ENCODE data around the gene TEF. TPM values are rescaled to one million over a fixed set of nuclear protein-coding genes. Genes with fewer than 3 reads are reported as not detected.

TEF gene
- total RNA-seq, 4 donors from 2014 or later: 19.5 to 47.8 (median 36.6) TPM

DNA sequence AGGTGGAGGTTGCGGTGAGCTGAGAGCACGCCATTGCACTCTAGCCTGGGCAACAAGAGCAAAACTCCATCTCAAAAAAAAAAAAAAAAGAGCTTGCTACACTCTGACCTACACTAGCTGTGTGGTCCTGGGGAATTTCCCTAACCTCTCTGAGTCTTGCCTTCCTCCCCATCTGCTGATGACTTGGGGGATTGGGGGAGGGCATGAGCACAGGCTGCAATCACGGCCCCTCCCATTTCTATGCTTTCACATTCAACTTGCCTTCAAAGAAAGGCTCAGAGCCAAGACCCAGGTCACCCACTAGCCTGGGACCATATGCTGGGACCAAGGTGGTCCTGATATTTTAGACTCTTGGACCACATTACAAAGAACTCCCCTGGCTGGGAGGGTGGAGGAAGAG lies 39.8 kb upstream of the TEF start:
- H3K27ac ChIP-seq (replicated peaks in 1 of 4): no peak overlapping the region
- intact Hi-C loops (cut with DNase I): no loop called here
- H3K4me3 ChIP-seq: no peak overlapping the region
- H3K4me1 ChIP-seq: no peaks in the 10 kb centered on the region
- WGBS: 95% methylated on average over 3 of the region's 3 CpGs
- no peaks in the 10 kb centered on the region for H3K9me3 ChIP-seq
- TF ChIP-seq, protein P1, sequence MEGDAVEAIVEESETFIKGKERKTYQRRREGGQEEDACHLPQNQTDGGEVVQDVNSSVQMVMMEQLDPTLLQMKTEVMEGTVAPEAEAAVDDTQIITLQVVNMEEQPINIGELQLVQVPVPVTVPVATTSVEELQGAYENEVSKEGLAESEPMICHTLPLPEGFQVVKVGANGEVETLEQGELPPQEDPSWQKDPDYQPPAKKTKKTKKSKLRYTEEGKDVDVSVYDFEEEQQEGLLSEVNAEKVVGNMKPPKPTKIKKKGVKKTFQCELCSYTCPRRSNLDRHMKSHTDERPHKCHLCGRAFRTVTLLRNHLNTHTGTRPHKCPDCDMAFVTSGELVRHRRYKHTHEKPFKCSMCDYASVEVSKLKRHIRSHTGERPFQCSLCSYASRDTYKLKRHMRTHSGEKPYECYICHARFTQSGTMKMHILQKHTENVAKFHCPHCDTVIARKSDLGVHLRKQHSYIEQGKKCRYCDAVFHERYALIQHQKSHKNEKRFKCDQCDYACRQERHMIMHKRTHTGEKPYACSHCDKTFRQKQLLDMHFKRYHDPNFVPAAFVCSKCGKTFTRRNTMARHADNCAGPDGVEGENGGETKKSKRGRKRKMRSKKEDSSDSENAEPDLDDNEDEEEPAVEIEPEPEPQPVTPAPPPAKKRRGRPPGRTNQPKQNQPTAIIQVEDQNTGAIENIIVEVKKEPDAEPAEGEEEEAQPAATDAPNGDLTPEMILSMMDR (IDR thresholded peaks at IDR 0.05): no peak
- peaks cover 42 to 100% (median 86%) of the 10 kb centered on the region in 4 donors for H3K36me3 ChIP-seq
- DNase-seq (ENCODE audit: extremely low spot score): no peak
- no peaks in the 10 kb centered on the region for H3K27me3 ChIP-seq

- Histone ChIP-seq H3K27me3 (no peaks in the 10 kb centered on the region), H3K36me3 (peaks cover 54 to 100% (median 95%) of the 10 kb centered on the region in 4 donors), H3K4me3 (no peak overlapping the region), H3K9me3 (no peaks in the 10 kb centered on the region), H3K4me1 (peaks cover 0 to 6% (median 0%) of the 10 kb centered on the region in 4 donors), H3K27ac (replicated peaks in 1 of 4) (no peak overlapping the region)
- TF ChIP-seq POLR2AphosphoS5 (IDR thresholded peaks at IDR 0.05): no peak
- TF ChIP-seq, protein P1 (IDR thresholded peaks at IDR 0.05): no peak
- no peak for TF ChIP-seq EP300 (IDR thresholded peaks at IDR 0.05)
- no peak for TF ChIP-seq POLR2A (IDR thresholded peaks at IDR 0.05; ENCODE audit: low read depth)
- intact Hi-C loops (cut with DNase I): no loop called here
- no peak for DNase-seq (ENCODE audit: extremely low spot score)
- 91% methylated on average over 5 of the region's 18 CpGs for WGBS
These were observed 38.4 kb upstream of the TEF start for GRCh38 chr22:41343300-41343699.

GRCh38 chr22:41343717-41344116 lies 38.0 kb upstream of the TEF start:
- Histone ChIP-seq H3K4me3 (no peak overlapping the region), H3K9me3 (no peaks in the 10 kb centered on the region), H3K4me1 (peaks cover 0 to 6% (median 0%) of the 10 kb centered on the region in 4 donors), H3K36me3 (peaks cover 58 to 100% (median 96%) of the 10 kb centered on the region in 4 donors), H3K27ac (replicated peaks in 1 of 4) (no peak overlapping the region), H3K27me3 (no peaks in the 10 kb centered on the region)
- WGBS: 94% methylated on average over 5 of the region's 9 CpGs
- no peak for DNase-seq (ENCODE audit: extremely low spot score)
- intact Hi-C loops (cut with DNase I): no loop called here
- TF ChIP-seq POLR2A (IDR thresholded peaks at IDR 0.05; ENCODE audit: low read depth) (no peak), EP300 (IDR thresholded peaks at IDR 0.05) (no peak), POLR2AphosphoS5 (IDR thresholded peaks at IDR 0.05) (no peak)
- TF ChIP-seq, protein P1 (IDR thresholded peaks at IDR 0.05): no peak

DNA sequence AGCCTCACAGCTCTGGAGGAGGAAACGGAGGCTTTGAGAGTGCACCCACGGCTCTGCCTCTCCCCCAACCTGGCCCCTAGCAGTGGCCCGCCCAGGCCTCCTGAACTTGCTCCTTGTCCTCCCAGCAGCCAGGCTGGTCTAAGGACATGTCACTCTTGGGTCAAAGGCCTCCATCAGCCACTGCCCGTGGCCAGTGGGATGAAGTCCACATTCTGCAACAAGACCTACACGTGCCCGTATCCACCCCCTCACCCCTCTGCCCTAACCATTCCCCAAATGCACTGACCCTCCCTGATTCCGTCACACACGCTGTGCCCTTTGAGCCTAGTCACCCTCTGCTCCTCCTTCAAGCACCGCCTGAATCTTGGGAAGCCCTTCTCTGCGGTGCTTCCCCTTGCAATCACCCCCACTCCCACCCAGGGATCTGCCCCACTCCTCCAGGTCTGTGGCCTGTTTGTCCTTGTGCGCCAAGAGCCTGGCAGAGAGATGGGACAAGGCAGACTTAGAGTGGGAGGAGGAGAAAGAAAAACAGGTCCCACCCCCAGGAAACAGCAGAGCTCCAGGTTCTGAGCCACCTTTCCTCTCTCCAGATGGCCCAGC lies 37.5 kb upstream of the TEF start:
- H3K27ac ChIP-seq (replicated peaks in 1 of 4): no peak overlapping the region
- DNase-seq (ENCODE audit: extremely low spot score): no peak
- intact Hi-C loops (cut with DNase I): no loop called here
- TF ChIP-seq POLR2AphosphoS5 (IDR thresholded peaks at IDR 0.05) (no peak), POLR2A (IDR thresholded peaks at IDR 0.05; ENCODE audit: low read depth) (no peak), EP300 (IDR thresholded peaks at IDR 0.05) (no peak)
- TF ChIP-seq, protein P1 (IDR thresholded peaks at IDR 0.05): no peak
- WGBS: 92% methylated on average over 10 of the region's 11 CpGs
- H3K9me3 ChIP-seq: no peaks in the 10 kb centered on the region
- H3K4me3 ChIP-seq: no peak overlapping the region
- peaks cover 0 to 6% (median 0%) of the 10 kb centered on the region in 4 donors for H3K4me1 ChIP-seq
- H3K27me3 ChIP-seq: no peaks in the 10 kb centered on the region
- peaks cover 64 to 100% (median 97%) of the 10 kb centered on the region in 4 donors for H3K36me3 ChIP-seq

- intact Hi-C loops (cut with DNase I): no loop called here
- WGBS: 96% methylated on average over 17 of the region's 24 CpGs
These were observed 35.9 kb upstream of the TEF start for GRCh38 chr22:41345807-41346335.

More at GRCh38 chr22:41345807-41346335, 35.9 kb upstream of the TEF start:
- DNase-seq (ENCODE audit: extremely low spot score): no peak
- Histone ChIP-seq H3K27ac (replicated peaks in 1 of 4) (no peak overlapping the region), H3K4me1 (peaks cover 0 to 6% (median 0%) of the 10 kb centered on the region in 4 donors), H3K9me3 (no peaks in the 10 kb centered on the region), H3K4me3 (no peak overlapping the region), H3K36me3 (peaks cover 66 to 100% (median 97%) of the 10 kb centered on the region in 4 donors), H3K27me3 (no peaks in the 10 kb centered on the region)
- TF ChIP-seq, protein P1 (IDR thresholded peaks at IDR 0.05): no peak
- TF ChIP-seq POLR2A (IDR thresholded peaks at IDR 0.05; ENCODE audit: low read depth) (no peak), EP300 (IDR thresholded peaks at IDR 0.05) (no peak), POLR2AphosphoS5 (IDR thresholded peaks at IDR 0.05) (no peak)

Measured in esophagus muscularis mucosa (tissue), 4 donors.